Keratinocyte (primary cell): ENCODE results near the gene SPAG16. TPM values are rescaled to one million over a fixed set of nuclear protein-coding genes. Genes with fewer than 3 reads are reported as not detected.

Source experiments
- DNase-seq: peaks from one replicate; pipeline ENCODE4 v3.0.0-alpha.2; 2011; ENCODE audit warnings: low read depth, missing footprints, low spot score
- FAIRE-seq: peaks from 2 replicates; lab custom pipeline; 2011; peaks lifted over from hg19 to GRCh38; lab: Jason Lieb, UNC
- H2AFZ ChIP-seq: 2 replicates; pipeline ENCODE4 v1.6.0; 2012; ENCODE audit warnings: low read length, control low read depth, inconsistent platforms; ENCODE audit not compliant: control insufficient read depth
- H3K27ac ChIP-seq: 2 replicates; pipeline ENCODE4 v1.5.1; 2011; ENCODE audit warnings: low read length; ENCODE audit not compliant: control insufficient read depth, insufficient read depth
- H3K27me3 ChIP-seq: 3 replicates; pipeline ENCODE4 v1.6.0; 2011; ENCODE audit warnings: low read length; ENCODE audit not compliant: control insufficient read depth, insufficient read depth; ENCODE audit errors: extremely low read depth
- H3K36me3 ChIP-seq, 2 experiments: 2 replicates in 1 of 2; 3 replicates in 1 of 2; pipeline ENCODE4 v1.5.1; 2011; ENCODE audit warnings: low read length in 2 of 2, mild to moderate bottlenecking in 1 of 2; ENCODE audit not compliant: control insufficient read depth in 2 of 2, insufficient read depth in 2 of 2; ENCODE audit errors: extremely low read depth in 1 of 2
- H3K4me1 ChIP-seq: 3 replicates; pipeline ENCODE4 v1.5.1; 2011; ENCODE audit warnings: low read length; ENCODE audit not compliant: control insufficient read depth, insufficient read depth; ENCODE audit errors: extremely low read depth
- H3K4me2 ChIP-seq: 3 replicates; pipeline ENCODE4 v1.6.0; 2011; ENCODE audit warnings: low read depth, low read length; ENCODE audit not compliant: control insufficient read depth, insufficient read depth; ENCODE audit errors: extremely low read depth
- H3K4me3 ChIP-seq, 3 experiments: fragments of 200-600 bp in 1 of 3; sonication (generic) in 1 of 3; 2 replicates in 2 of 3; 3 replicates in 1 of 3; pipeline ENCODE4 v1.5.1; 2011 to 2016; ENCODE audit warnings: low read length in 3 of 3, mild to moderate bottlenecking in 3 of 3, control low read depth in 2 of 3, inconsistent platforms in 1 of 3, low read depth in 1 of 3, mixed read lengths in 1 of 3, mixed run types in 1 of 3, moderate library complexity in 1 of 3; ENCODE audit not compliant: control insufficient read depth in 2 of 3, insufficient read depth in 2 of 3; ENCODE audit errors: extremely low read depth in 1 of 3
- H3K79me2 ChIP-seq: 2 replicates; pipeline ENCODE4 v1.6.0; 2012; ENCODE audit warnings: low read length; ENCODE audit not compliant: control insufficient read depth, insufficient read depth
- H3K9ac ChIP-seq: 3 replicates; pipeline ENCODE4 v1.6.0; 2011; ENCODE audit warnings: low read length; ENCODE audit not compliant: control insufficient read depth, insufficient read depth; ENCODE audit errors: extremely low read depth
- H3K9me1 ChIP-seq: 3 replicates; pipeline ENCODE4 v1.6.0; 2011; ENCODE audit warnings: low read length; ENCODE audit not compliant: control insufficient read depth, insufficient read depth; ENCODE audit errors: extremely low read depth
- H3K9me3 ChIP-seq: 2 replicates; pipeline ENCODE4 v1.5.1; 2012; ENCODE audit warnings: low read depth, low read length; ENCODE audit not compliant: control insufficient read depth
- H4K20me1 ChIP-seq: 3 replicates; pipeline ENCODE4 v1.6.0; 2011; ENCODE audit warnings: low read length; ENCODE audit not compliant: control insufficient read depth, insufficient read depth; ENCODE audit errors: extremely low read depth
- EZH2 ChIP-seq: IDR thresholded peaks from one replicate; pipeline ENCODE4 v1.6.1; 2012; ENCODE audit warnings: inconsistent platforms, mild to moderate bottlenecking, low read length, moderate library complexity
- dilution Hi-C: fragments of 300-500 bp; cut with MboI; formaldehyde crosslinking; loops from one replicate; pipeline ENCODE4 v1.7.0; 2020; ENCODE audit warnings: low sequenced_read_pairs; ENCODE audit not compliant: extremely low pct_ligation_motif_present
- polyA plus RNA-seq, 5 experiments: library from polyadenylated mRNA; depleted of rRNA in 3 of 5; stranded (reverse) in 3 of 5; stranded (forward) in 1 of 5; unstranded in 1 of 5; fragments of >200 nt; gene quantifications; 1 replicate in 1 of 5; 2 replicates in 3 of 5; 3 replicates in 1 of 5; pipeline versions ENCODE4 v1.2.1 to v1.2.3, GENCODE V29; 2011 to 2012; ENCODE audit warnings: missing spikeins in 2 of 5, low read depth in 1 of 5, low replicate concordance in 1 of 5
- TF ChIP-seq, protein P1 (sequence below), 3 experiments: IDR thresholded peaks in 1 of 3; conservative IDR thresholded peaks in 1 of 3; optimal IDR thresholded peaks in 1 of 3; 2 replicates in 2 of 3; 3 replicates in 1 of 3; pipeline versions ENCODE3 to v1.5.1; 2011; ENCODE audit warnings: low read length in 3 of 3, mild to moderate bottlenecking in 3 of 3, moderate library complexity in 2 of 3, control low read depth in 1 of 3, inconsistent platforms in 1 of 3; ENCODE audit not compliant: insufficient read depth in 2 of 3; ENCODE audit errors: extremely low read depth in 1 of 3

The SPAG16 gene
- polyA plus RNA-seq, 1 donor (not counting 4 experiments of a cell fraction or from before 2014, with no cell fraction given), result 19.6 TPM

DNA sequence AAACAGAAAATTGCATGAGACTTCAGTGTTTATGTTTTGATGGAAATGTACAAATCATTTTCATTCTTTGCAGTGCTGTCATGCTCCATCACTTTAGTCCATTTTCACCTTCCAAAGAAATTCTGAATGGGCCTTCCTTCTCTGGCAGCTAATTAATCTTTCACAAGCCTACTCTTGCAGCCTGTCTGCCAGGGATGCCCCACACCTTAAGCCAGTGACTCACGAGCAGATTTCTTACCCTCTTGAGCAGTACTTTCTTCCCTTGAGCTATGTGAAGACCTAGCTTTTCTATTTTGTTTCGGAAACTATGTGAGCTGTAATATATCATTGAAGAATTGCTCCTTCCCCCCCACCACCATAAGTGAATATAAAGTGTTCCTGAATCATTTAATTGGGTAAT lies 722.3 kb downstream of the SPAG16 start:
- Histone ChIP-seq H2AFZ (peak overlapping the region; percentile 21), H3K4me2 (peak overlapping the region; percentile 18), H3K27ac (no peak overlapping the region), H3K79me2 (no peaks in the 10 kb centered on the region), H3K9me3 (no peaks in the 10 kb centered on the region), H3K9ac (no peak overlapping the region), H4K20me1 (no peaks in the 10 kb centered on the region), H3K9me1 (no peaks in the 10 kb centered on the region), H3K36me3 (no peaks in the 10 kb centered on the region), H3K4me3 (no peak overlapping the region), H3K27me3 (no peaks in the 10 kb centered on the region), H3K4me1 (peaks cover 10% of the 10 kb centered on the region)
- peak; percentile 5 for DNase-seq
- dilution Hi-C loops, result no loop called here
- TF ChIP-seq EZH2, result no peak
- TF ChIP-seq, protein P1, sequence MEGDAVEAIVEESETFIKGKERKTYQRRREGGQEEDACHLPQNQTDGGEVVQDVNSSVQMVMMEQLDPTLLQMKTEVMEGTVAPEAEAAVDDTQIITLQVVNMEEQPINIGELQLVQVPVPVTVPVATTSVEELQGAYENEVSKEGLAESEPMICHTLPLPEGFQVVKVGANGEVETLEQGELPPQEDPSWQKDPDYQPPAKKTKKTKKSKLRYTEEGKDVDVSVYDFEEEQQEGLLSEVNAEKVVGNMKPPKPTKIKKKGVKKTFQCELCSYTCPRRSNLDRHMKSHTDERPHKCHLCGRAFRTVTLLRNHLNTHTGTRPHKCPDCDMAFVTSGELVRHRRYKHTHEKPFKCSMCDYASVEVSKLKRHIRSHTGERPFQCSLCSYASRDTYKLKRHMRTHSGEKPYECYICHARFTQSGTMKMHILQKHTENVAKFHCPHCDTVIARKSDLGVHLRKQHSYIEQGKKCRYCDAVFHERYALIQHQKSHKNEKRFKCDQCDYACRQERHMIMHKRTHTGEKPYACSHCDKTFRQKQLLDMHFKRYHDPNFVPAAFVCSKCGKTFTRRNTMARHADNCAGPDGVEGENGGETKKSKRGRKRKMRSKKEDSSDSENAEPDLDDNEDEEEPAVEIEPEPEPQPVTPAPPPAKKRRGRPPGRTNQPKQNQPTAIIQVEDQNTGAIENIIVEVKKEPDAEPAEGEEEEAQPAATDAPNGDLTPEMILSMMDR (optimal IDR thresholded peaks at IDR 0.05 in 1 of 3, IDR thresholded peaks at IDR 0.05 in 1 of 3, conservative IDR thresholded peaks at IDR 0.05 in 1 of 3; ENCODE audit: extremely low read depth in 1 of 3, insufficient read depth in 2 of 3, low read length in 3 of 3), result no peak
- FAIRE-seq, result peak; percentile 94

GRCh38 chr2:214011676-214012075 lies 727.4 kb downstream of the SPAG16 start:
- dilution Hi-C loops, result no loop called here
- Histone ChIP-seq H3K4me3 (no peak overlapping the region), H3K9me1 (no peaks in the 10 kb centered on the region), H3K27ac (no peak overlapping the region), H2AFZ (no peak overlapping the region), H3K4me1 (peaks cover 2% of the 10 kb centered on the region), H3K4me2 (no peak overlapping the region), H3K36me3 (no peaks in the 10 kb centered on the region), H3K9ac (no peak overlapping the region), H3K79me2 (no peaks in the 10 kb centered on the region), H3K9me3 (no peaks in the 10 kb centered on the region), H4K20me1 (no peaks in the 10 kb centered on the region), H3K27me3 (no peaks in the 10 kb centered on the region)
- DNase-seq (no peak), FAIRE-seq (no peak)
- TF ChIP-seq, protein P1 (optimal IDR thresholded peaks at IDR 0.05 in 1 of 3, IDR thresholded peaks at IDR 0.05 in 1 of 3, conservative IDR thresholded peaks at IDR 0.05 in 1 of 3; ENCODE audit: extremely low read depth in 1 of 3, insufficient read depth in 2 of 3, low read length in 3 of 3), result no peak
